Skeletal muscle satellite cell (primary cell): ENCODE results near the gene CLDN11. TPM values are rescaled to one million over a fixed set of nuclear protein-coding genes. Genes with fewer than 3 reads are reported as not detected.

Experiments
- H3K27me3 ChIP-seq: 2 replicates; pipeline ENCODE4 v1.7.0; 2013; ENCODE audit warnings: low read length; ENCODE audit not compliant: control insufficient read depth, insufficient read depth
- H3K36me3 ChIP-seq: 2 replicates; pipeline ENCODE4 v1.7.0; 2013; ENCODE audit warnings: mild to moderate bottlenecking, control low read depth, low read length; ENCODE audit not compliant: insufficient read depth
- H3K4me1 ChIP-seq: 2 replicates; pipeline ENCODE4 v1.7.0; 2013; ENCODE audit warnings: low read length; ENCODE audit not compliant: control insufficient read depth, insufficient read depth
- H3K4me2 ChIP-seq: 2 replicates; pipeline ENCODE4 v1.7.0; 2013; ENCODE audit warnings: mild to moderate bottlenecking, low read length
- H3K4me3 ChIP-seq: 2 replicates; pipeline ENCODE4 v1.7.0; 2013; ENCODE audit warnings: low read length
- H3K9ac ChIP-seq: 2 replicates; pipeline ENCODE4 v1.7.0; 2013; ENCODE audit warnings: mild to moderate bottlenecking, low read depth, low read length, moderate library complexity
- H3K9me3 ChIP-seq: replicated peaks from 2 replicates; pipeline ENCODE4 v1.7.0; 2013; ENCODE audit warnings: mild to moderate bottlenecking, control low read depth, low read length
- total RNA-seq: library from RNA; depleted of rRNA; stranded (reverse); fragments of >200 nt; gene quantifications from 2 replicates; pipeline ENCODE4 v1.2.3, GENCODE V29; 2012; rRNA removed

The CLDN11 gene
- 286 and 615 TPM in 2 replicates for total RNA-seq

GRCh38 chr3:170418422-170419398 lies at the start of gene CLDN11:
CLDN11 (plus strand) TSS chr3:170418868; CDS start chr3:170419067, 199 bp downstream.
- Histone ChIP-seq H3K27me3 (peaks cover 5% of the 10 kb centered on the region), H3K4me1 (peaks cover 18% of the 10 kb centered on the region), H3K9ac (peak within 1 kb of the TSS; percentile 50), H3K4me3 (peak within 1 kb of the TSS; percentile 71), H3K36me3 (no peaks in the 10 kb centered on the region), H3K4me2 (peak within 1 kb of the TSS; percentile 92), H3K9me3 (no peaks in the 10 kb centered on the region)

- H3K4me3 ChIP-seq, result no peak overlapping the region
- H3K27me3 ChIP-seq, result no peaks in the 10 kb centered on the region
- no peak overlapping the region for H3K4me2 ChIP-seq
- H3K9ac ChIP-seq, result no peak overlapping the region
- no peaks in the 10 kb centered on the region for H3K9me3 ChIP-seq
- peaks cover 47% of the 10 kb centered on the region for H3K36me3 ChIP-seq
- H3K4me1 ChIP-seq, result peaks cover 34% of the 10 kb centered on the region
Measured at GRCh38 chr3:170368921-170369320, 49.7 kb upstream of the CLDN11 start.

DNA sequence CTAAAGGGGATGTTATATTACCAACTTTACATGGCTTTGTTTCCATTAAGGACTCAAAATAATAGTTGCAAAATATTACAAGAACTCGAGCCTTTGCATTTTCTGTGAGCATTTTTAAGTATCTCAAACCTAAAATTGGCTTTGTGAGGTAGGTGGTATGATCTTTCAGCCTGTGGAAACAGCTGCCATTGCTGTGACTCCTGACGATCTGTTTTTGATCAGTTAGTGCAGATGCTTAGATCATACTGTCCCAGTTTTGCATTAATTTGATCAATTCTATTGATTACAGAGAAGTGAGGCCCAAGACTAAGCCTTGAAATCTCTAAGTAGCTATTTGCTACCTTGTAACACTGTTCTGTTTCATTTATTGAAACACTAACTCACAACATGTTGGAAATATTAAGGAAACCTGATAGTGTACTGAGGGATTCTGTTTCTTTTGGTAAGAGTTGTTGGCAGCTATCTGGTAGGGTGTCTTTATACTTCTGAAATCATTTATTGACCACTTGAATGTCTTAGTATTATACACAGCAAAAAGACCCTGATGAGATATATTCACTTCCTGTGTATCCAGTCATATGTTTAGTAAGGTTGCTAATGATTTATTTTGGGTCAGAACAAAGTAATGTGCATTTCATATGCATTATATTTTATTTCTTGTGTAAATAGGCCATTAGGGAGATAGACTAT lies 46.3 kb upstream of the CLDN11 start:
- Histone ChIP-seq H3K4me2 (peak overlapping the region; percentile 62), H3K36me3 (peaks cover 46% of the 10 kb centered on the region), H3K9me3 (no peaks in the 10 kb centered on the region), H3K4me1 (peaks cover 20% of the 10 kb centered on the region), H3K27me3 (no peaks in the 10 kb centered on the region), H3K9ac (no peak overlapping the region), H3K4me3 (peak overlapping the region; percentile 11)

GRCh38 chr3:170383567-170383966 lies 35.1 kb upstream of the CLDN11 start:
- Histone ChIP-seq H3K9ac (no peak overlapping the region), H3K36me3 (peaks cover 65% of the 10 kb centered on the region), H3K4me1 (no peaks in the 10 kb centered on the region), H3K27me3 (no peaks in the 10 kb centered on the region), H3K4me2 (no peak overlapping the region), H3K9me3 (no peaks in the 10 kb centered on the region), H3K4me3 (no peak overlapping the region)

DNA sequence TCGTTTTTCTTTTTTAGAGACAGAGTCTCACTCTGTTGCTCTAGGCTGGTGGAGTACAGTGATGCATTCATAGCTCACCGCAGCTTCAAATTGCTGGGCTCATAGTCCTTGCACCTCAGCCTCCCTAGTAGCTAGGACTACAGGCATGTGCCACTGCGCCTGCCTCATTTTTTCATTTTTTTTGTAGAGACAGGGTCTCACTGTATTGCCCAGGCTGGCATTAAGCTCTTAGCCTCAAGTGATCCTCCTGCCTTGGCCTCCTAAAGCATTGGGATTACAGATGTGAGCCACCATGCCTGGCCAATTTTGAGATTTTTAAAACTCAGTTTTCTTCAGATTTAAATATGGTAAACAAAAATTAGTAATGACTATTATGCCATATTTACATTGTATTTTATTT lies 32.2 kb upstream of the CLDN11 start:
- Histone ChIP-seq H3K4me2 (no peak overlapping the region), H3K36me3 (peaks cover 69% of the 10 kb centered on the region), H3K27me3 (no peaks in the 10 kb centered on the region)

DNA sequence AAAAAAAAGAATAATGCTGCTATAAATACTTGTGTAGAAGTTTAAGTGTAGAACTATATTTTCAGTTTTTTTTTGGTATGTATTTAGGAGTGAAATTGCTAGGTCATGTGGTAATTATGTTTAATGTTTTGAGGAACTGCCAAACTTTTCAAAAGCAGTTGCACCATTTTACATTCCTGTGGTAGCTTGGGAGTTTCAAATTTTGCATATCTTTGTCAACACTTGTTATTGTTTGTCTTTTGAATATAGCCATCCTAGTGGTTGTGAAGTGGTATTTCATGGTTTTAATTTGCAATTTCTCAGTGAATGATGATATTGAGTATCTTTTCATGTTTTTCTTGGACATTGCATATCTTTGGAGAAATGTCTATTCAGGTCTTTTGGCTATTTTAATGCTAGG lies 30.7 kb upstream of the CLDN11 start:
- Histone ChIP-seq H3K36me3 (peaks cover 81% of the 10 kb centered on the region), H3K9ac (no peak overlapping the region), H3K4me1 (no peaks in the 10 kb centered on the region), H3K9me3 (no peaks in the 10 kb centered on the region), H3K4me2 (no peak overlapping the region), H3K27me3 (no peaks in the 10 kb centered on the region), H3K4me3 (no peak overlapping the region)

More for the DNA sequence above, 32.2 kb upstream of the CLDN11 start:
- H3K4me1 ChIP-seq, result no peaks in the 10 kb centered on the region
- H3K9ac ChIP-seq, result no peak overlapping the region
- H3K4me3 ChIP-seq, result no peak overlapping the region
- no peaks in the 10 kb centered on the region for H3K9me3 ChIP-seq

DNA sequence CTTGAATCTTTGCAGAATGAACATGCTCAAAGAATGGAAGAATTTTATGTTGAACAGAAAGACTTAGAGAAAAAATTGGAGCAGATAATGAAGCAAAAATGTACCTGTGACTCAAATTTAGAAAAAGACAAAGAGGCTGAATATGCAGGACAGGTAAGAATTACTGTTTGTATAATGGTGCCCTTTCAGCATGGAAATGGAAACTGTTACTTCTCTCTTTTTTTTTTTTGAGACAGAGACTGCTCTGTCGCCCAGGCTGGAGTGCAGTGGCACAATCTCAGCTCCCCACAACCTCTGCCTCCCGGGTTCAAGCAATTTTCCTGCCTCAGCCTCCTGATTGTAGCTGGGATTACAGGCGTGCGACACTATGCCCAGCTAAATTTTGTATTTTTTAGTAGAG lies 27.6 kb upstream of the CLDN11 start:
- no peaks in the 10 kb centered on the region for H3K9me3 ChIP-seq

DNA sequence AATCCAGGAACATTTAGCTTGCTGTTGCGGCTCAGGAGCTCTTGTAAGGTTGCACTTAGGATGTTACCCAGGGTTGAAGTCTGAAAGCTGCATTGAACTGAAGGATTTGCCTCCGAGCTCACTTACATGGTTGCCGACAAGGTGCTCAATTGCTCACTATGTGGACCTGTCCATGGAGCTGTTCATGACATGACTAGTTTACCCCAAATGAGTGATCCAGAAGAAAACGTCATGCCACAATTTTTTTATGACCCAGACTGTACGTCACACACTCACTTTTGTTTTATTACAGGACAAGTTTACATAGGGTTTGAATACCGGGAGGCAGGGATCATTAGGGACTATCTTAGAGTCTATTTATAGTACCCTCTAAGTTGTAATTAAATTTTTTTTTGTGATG lies 21.0 kb upstream of the CLDN11 start:
- H3K4me3 ChIP-seq, result no peak overlapping the region
- peaks cover 27% of the 10 kb centered on the region for H3K36me3 ChIP-seq
- H3K9me3 ChIP-seq, result no peaks in the 10 kb centered on the region
- H3K4me1 ChIP-seq, result no peaks in the 10 kb centered on the region
- H3K4me2 ChIP-seq, result no peak overlapping the region
- no peaks in the 10 kb centered on the region for H3K27me3 ChIP-seq
- no peak overlapping the region for H3K9ac ChIP-seq

More for the DNA sequence above, 27.6 kb upstream of the CLDN11 start:
- H3K4me2 ChIP-seq, result no peak overlapping the region
- no peaks in the 10 kb centered on the region for H3K4me1 ChIP-seq
- H3K4me3 ChIP-seq, result no peak overlapping the region
- H3K27me3 ChIP-seq, result no peaks in the 10 kb centered on the region
- H3K36me3 ChIP-seq, result peaks cover 57% of the 10 kb centered on the region
- H3K9ac ChIP-seq, result no peak overlapping the region

DNA sequence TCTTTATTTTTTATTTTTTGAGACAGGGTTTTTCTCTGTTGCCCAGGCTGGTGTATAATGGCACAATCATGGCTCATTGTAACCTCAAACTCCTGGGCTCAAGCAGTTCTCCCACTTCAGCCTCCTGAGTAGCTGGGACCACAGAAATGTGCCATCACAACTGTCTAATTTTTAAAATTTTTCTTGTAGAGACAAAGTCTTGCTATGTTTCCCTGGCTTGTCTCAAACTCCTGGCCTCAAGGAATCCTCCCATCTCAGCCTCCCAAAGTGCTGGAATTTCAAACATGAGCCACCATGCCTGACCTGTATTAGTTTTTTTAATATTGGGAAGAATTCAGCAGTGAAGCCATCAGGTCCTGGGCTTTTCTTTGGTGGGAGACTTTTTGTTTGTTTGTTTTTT lies 13.6 kb upstream of the CLDN11 start:
- no peaks in the 10 kb centered on the region for H3K4me1 ChIP-seq
- H3K4me2 ChIP-seq, result no peak overlapping the region
- H3K9ac ChIP-seq, result no peak overlapping the region
- no peaks in the 10 kb centered on the region for H3K9me3 ChIP-seq
- no peaks in the 10 kb centered on the region for H3K27me3 ChIP-seq
- H3K4me3 ChIP-seq, result no peak overlapping the region
- no peaks in the 10 kb centered on the region for H3K36me3 ChIP-seq

DNA sequence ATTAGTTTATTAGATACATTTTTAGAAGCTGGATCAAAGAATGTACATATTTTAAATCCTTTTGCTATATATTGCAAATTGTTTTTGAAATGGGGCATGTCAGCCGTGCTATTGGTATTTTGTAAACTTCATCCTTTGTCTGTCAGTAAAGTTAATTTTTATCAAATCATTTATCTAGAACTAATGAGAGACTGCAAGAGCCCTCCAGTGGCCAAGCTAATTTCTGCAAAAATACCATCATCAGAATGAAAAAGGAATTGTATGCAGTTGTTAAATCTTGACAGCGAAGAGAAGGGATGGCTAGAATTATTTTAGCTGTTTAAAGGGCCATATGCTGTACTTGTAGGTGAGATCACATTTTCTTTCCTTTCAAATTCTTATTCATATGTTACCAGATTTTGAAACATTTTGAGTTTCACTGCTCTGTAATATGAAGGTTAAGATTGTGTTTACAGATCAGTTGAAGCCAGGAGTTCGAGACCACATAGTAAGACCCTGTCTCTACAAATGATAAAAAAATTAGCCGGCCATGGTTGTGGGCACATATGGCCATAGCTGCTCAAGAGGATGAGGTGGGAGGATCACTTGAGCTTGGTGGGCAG lies 8.1 kb upstream of the CLDN11 start:
- Histone ChIP-seq H3K4me1 (peaks cover 6% of the 10 kb centered on the region), H3K9me3 (no peaks in the 10 kb centered on the region), H3K4me2 (no peak overlapping the region), H3K36me3 (no peaks in the 10 kb centered on the region), H3K4me3 (no peak overlapping the region), H3K27me3 (no peaks in the 10 kb centered on the region), H3K9ac (no peak overlapping the region)

- Histone ChIP-seq H3K9ac (no peak overlapping the region), H3K4me3 (no peak overlapping the region), H3K4me1 (peaks cover 9% of the 10 kb centered on the region), H3K27me3 (no peaks in the 10 kb centered on the region), H3K9me3 (no peaks in the 10 kb centered on the region), H3K36me3 (no peaks in the 10 kb centered on the region), H3K4me2 (no peak overlapping the region)
Measured at GRCh38 chr3:170413291-170413690, 5.4 kb upstream of the CLDN11 start.
